ENCODE measurements around the gene ADGRG3. TPM values are rescaled to one million over a fixed set of nuclear protein-coding genes. Genes with fewer than 3 reads are reported as not detected.

Gene ADGRG3
- total RNA-seq, 1 donor from 2014 or later: not detected

DNA sequence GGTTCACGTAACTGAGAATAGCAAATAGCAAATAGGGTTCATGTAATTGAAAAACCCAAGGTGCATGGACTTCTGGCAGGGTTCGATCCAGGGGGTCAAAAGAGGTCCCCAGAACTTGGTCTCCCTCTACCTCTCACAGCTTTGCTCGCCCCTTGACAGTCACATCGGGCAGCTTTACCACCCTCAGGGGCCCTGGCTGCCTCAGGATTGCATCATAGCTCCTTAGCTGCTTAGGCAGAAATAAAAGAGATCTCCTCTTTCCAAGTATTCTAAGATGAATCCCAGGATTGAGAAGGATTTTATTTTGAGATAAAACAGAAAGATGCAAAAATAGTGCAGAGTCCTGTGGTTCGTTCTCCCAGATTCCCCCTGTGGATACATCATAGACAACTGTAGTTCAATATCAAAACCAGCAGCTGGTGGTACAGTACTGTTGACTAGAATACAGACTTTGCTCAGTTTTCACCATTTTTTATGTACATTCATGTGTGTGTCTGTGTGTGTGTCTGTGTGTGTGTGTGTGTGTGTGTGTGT lies 12.8 kb downstream of the ADGRG3 start:
- H3K36me3 ChIP-seq: no peaks in the 10 kb centered on the region
- no peak overlapping the region for H3K27ac ChIP-seq
- no peaks in the 10 kb centered on the region for H3K9me3 ChIP-seq
- H3K27me3 ChIP-seq: no peaks in the 10 kb centered on the region
- intact Hi-C loops (cut with DNase I): no loop called here
- TF ChIP-seq, protein P1, sequence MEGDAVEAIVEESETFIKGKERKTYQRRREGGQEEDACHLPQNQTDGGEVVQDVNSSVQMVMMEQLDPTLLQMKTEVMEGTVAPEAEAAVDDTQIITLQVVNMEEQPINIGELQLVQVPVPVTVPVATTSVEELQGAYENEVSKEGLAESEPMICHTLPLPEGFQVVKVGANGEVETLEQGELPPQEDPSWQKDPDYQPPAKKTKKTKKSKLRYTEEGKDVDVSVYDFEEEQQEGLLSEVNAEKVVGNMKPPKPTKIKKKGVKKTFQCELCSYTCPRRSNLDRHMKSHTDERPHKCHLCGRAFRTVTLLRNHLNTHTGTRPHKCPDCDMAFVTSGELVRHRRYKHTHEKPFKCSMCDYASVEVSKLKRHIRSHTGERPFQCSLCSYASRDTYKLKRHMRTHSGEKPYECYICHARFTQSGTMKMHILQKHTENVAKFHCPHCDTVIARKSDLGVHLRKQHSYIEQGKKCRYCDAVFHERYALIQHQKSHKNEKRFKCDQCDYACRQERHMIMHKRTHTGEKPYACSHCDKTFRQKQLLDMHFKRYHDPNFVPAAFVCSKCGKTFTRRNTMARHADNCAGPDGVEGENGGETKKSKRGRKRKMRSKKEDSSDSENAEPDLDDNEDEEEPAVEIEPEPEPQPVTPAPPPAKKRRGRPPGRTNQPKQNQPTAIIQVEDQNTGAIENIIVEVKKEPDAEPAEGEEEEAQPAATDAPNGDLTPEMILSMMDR (IDR thresholded peaks at IDR 0.05): no peak
- H3K4me3 ChIP-seq: no peak overlapping the region
- no peak for DNase-seq (ENCODE audit: low spot score in 2 of 2)
- H3K4me1 ChIP-seq: no peaks in the 10 kb centered on the region

DNA sequence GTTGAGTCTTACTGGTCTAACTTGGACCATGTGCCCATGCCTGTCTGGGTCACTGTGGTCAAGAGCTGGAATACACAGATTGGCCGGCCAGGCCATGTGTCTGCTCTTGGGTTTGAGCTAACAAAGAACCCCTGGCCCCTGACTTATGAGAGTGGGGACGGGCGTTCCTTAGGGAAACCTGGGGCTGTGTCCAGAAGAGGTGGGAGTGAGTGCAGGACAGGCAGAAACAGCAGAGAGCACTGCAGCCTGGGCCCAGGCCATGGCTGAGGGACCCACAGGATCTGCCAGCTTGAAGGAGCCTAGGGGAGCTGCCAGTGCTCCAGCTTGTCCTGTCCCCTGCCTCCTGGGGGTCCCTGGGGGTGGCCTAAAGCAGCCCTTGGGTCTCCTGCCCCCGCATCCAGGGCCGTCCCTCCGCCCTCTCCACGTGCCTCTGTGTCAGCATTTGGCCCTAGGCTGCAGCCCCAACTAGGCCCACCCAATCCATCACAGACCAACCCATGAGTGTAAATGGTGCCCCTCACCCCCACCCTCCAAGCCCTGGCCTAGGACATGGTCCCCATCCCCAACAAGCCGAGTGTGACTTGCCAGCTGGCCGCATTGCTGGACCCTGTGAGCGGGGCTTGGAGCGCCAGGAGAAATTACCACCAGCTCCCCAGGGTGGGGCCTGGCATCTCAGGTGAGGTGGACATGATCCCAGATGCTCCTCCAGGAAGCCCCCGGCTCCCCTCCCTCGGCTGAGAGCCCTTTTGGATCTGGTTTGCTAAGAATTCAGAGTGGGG lies 14.0 kb downstream of the ADGRG3 start:
- intact Hi-C loops (cut with DNase I): no loop called here
- TF ChIP-seq, protein P1 (IDR thresholded peaks at IDR 0.05): no peak
- no peaks in the 10 kb centered on the region for H3K4me1 ChIP-seq
- no peak overlapping the region for H3K27ac ChIP-seq
- no peaks in the 10 kb centered on the region for H3K36me3 ChIP-seq
- no peak for DNase-seq (ENCODE audit: low spot score in 2 of 2)
- H3K4me3 ChIP-seq: no peak overlapping the region
- H3K27me3 ChIP-seq: no peaks in the 10 kb centered on the region
- no peaks in the 10 kb centered on the region for H3K9me3 ChIP-seq

DNA sequence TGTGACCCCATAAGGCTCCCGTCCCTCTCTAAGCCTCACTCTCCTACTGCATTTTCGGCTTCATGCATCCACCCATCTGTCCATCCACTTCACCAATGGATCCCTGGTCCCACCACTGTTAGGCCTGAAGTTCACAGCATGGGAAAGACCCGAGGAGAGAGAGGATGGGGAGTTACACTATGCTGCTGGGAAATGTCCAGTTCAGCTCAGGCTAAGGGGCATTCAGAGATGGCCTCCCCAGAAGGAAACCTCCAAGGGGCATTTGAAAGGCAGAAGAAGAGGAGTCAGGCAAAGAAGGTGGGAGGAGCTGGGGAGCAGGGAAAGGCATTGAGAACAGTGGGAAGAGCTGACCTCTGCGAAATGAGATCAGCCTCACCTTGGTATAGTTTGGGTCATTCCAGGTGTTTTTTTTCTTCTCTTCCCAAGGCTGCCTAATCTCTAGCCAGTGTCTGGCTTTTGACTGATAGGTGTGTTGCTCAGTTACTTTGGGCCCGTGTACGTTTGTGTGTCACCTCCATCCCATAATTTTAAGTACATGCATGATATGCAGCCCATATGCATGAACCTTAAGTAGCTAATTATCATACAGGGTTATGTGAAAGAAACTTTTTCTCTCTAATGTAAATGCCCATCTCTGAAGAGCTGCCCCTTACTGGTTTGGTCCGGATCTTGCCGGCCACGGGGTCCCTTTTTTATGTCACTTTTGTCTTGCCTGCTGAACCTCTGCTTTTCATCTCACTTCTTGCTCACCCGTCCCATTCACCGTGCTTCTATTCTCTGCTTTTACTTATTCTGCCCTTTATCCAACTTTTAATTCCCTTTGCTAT lies 14.9 kb downstream of the ADGRG3 start:
- no peaks in the 10 kb centered on the region for H3K27me3 ChIP-seq
- H3K36me3 ChIP-seq: no peaks in the 10 kb centered on the region
- no peaks in the 10 kb centered on the region for H3K4me1 ChIP-seq
- no peak for DNase-seq (ENCODE audit: low spot score in 2 of 2)
- intact Hi-C loops (cut with DNase I): no loop called here
- no peak overlapping the region for H3K27ac ChIP-seq
- H3K4me3 ChIP-seq: no peak overlapping the region
- TF ChIP-seq, protein P1 (IDR thresholded peaks at IDR 0.05): no peak
- H3K9me3 ChIP-seq: no peaks in the 10 kb centered on the region

DNA sequence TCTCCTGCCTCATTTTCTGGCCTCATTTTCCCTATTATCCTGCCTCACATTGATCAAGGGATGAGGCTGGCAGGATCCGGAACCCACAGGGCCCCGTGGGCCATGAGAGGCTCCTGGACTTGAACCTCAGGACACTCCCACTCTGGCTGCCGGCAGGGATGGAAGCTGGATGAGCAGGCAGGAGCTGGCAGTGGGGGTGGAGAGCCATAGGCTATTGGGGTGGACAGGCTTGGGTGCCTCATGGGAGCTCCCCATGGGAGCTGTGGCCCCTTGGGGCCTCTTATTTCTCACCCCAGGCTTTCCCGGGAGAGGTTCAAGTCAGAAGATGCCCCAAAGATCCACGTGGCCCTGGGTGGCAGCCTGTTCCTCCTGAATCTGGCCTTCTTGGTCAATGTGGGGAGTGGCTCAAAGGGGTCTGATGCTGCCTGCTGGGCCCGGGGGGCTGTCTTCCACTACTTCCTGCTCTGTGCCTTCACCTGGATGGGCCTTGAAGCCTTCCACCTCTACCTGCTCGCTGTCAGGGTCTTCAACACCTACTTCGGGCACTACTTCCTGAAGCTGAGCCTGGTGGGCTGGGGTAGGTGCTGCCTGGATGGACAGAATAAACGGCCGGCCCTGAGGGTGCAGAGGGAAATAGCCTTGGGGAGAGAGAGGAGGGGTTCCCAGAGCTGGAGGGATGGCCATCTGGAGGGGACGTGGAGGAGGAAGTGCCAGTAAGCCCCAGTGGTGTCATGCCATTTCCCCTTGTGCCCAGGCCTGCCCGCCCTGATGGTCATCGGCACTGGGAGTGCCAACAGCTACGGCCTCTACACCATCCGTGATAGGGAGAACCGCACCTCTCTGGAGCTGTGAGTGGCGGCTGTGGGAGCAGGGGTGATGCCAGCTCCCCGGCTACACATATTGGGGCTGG lies 15.8 kb downstream of the ADGRG3 start:
- Histone ChIP-seq H3K4me3 (no peak overlapping the region), H3K27me3 (no peaks in the 10 kb centered on the region), H3K9me3 (no peaks in the 10 kb centered on the region), H3K36me3 (no peaks in the 10 kb centered on the region), H3K27ac (no peak overlapping the region), H3K4me1 (no peaks in the 10 kb centered on the region)
- TF ChIP-seq, protein P1 (IDR thresholded peaks at IDR 0.05): no peak
- intact Hi-C loops (cut with DNase I): no loop called here
- DNase-seq (ENCODE audit: low spot score in 2 of 2): no peak

Data from ascending aorta (tissue), 2 donors.